NCI-H2196 treated with DMSO at 0.1 percent for 48 hours (cell line): Measurements from ENCODE around the gene ZFP3.
"Not testable (repeated sequence)": the region's sequence is repeated elsewhere in the genome, so short reads cannot be mapped to it uniquely, and the experiment has no call there.

Experiments
- DNase-seq: peaks from one replicate; lab custom pipeline; 2025; ENCODE audit not compliant: unreplicated experiment; lab: John Stamatoyannopoulos, UW

ZFP3 gene

GRCh38 chr17:5078106-5079028 lies at the start of gene ZFP3:
ZFP3 (plus strand) TSS chr17:5078467; CDS start chr17:5091505, 13,038 bp downstream.
- DNase-seq = peak; percentile 45

GRCh38 chr17:5030168-5030567 lies 48.1 kb upstream of the ZFP3 start:
- DNase-seq = not testable (repeated sequence)

- peak; percentile 43 for DNase-seq
These were observed 46.7 kb upstream of the ZFP3 start for GRCh38 chr17:5031365-5032082.

GRCh38 chr17:5032865-5033264 lies 45.4 kb upstream of the ZFP3 start:
- DNase-seq = no peak

- no peak for DNase-seq
These were observed 44.8 kb upstream of the ZFP3 start for GRCh38 chr17:5033352-5034015.

- DNase-seq = no peak
These were observed 44.2 kb upstream of the ZFP3 start for GRCh38 chr17:5034063-5034462.

GRCh38 chr17:5034651-5035050 lies 43.6 kb upstream of the ZFP3 start:
- no peak for DNase-seq

- no peak for DNase-seq
These were observed 43.0 kb upstream of the ZFP3 start, which contains the start of gene SLC52A1 for GRCh38 chr17:5035315-5035714. SLC52A1 (minus strand) TSS chr17:5035426; CDS start chr17:5034606, 820 bp downstream.

GRCh38 chr17:5042157-5043022 lies 35.9 kb upstream of the ZFP3 start:
- DNase-seq = no peak

- DNase-seq = no peak
These were observed 34.7 kb upstream of the ZFP3 start for GRCh38 chr17:5043524-5043923.

- no peak for DNase-seq
These were observed 33.6 kb upstream of the ZFP3 start for GRCh38 chr17:5044630-5045029.

- no peak for DNase-seq
These were observed 32.8 kb upstream of the ZFP3 start for GRCh38 chr17:5045496-5045895.

GRCh38 chr17:5047446-5047845 lies 30.8 kb upstream of the ZFP3 start:
- no peak for DNase-seq

GRCh38 chr17:5049314-5049841 lies 28.9 kb upstream of the ZFP3 start:
- DNase-seq = no peak

GRCh38 chr17:5050278-5050677 lies 28.0 kb upstream of the ZFP3 start:
- no peak for DNase-seq

- no peak for DNase-seq
These were observed 22.7 kb upstream of the ZFP3 start for GRCh38 chr17:5055543-5055942.

- DNase-seq = no peak
These were observed 13.0 kb upstream of the ZFP3 start for GRCh38 chr17:5065227-5065744.

GRCh38 chr17:5068236-5068635 lies 10.0 kb upstream of the ZFP3 start:
- DNase-seq = no peak

- no peak for DNase-seq
These were observed 8.5 kb upstream of the ZFP3 start for GRCh38 chr17:5069724-5070123.

GRCh38 chr17:5075472-5075871 lies 2.8 kb upstream of the ZFP3 start:
- not testable (repeated sequence) for DNase-seq
